Effector CD8-positive, alpha-beta T cell (primary cell): ENCODE results near the gene CGRRF1.

Source experiments
- DNase-seq: peaks from one replicate; lab custom pipeline; 2025; lab: John Stamatoyannopoulos, UW

Gene CGRRF1

GRCh38 chr14:54577977-54578376 lies 68.3 kb downstream of the CGRRF1 start:
- no peak for DNase-seq

DNA sequence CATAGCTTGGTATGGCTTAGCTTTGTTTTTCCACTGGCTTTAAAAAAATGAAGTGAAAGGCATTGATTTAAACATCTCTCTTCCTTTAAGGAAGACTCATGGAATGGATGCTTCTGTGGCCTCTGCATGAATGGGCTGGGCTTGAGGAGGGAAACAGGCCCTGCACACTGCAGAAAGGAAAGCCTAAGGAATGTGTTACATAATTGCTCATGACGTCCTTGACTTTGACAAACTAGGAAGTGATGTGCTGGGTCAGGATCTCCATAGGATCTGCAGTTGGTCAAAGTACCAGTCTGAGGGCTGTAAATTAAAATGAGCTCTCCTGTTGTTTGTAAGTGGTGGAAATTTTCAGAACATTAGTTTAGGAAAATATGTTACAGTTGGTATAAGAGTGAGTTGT lies 69.9 kb downstream of the CGRRF1 start:
- DNase-seq: no peak

- no peak for DNase-seq
Measured at GRCh38 chr14:54580933-54581332, 71.2 kb downstream of the CGRRF1 start.

DNA sequence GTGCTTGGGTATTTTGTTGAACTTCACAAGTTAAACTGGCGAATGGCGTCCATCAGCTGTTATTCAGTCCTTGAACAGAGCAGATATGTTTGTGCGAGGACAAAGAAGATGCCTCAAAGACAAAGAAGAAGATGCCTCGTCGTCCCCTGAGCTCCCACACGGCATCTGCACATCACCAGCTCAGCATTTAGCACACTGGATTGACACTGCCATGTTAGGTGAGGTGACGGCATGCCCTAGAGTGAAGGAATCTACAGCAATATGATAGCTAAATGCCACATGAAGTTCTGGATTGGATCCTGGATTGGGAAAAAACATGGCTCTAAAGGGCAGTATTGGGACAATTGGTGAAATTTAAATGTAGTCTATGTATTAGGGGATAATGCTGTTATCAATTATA lies 72.6 kb downstream of the CGRRF1 start:
- no peak for DNase-seq

- no peak for DNase-seq
Measured at GRCh38 chr14:54584097-54584496, 74.4 kb downstream of the CGRRF1 start.

GRCh38 chr14:54585214-54585613 lies 75.5 kb downstream of the CGRRF1 start:
- no peak for DNase-seq
